ENCODE results near the gene CYB5B. TPM values are rescaled to one million over a fixed set of nuclear protein-coding genes. Genes with fewer than 3 reads are reported as not detected.

CYB5B gene
- polyA plus RNA-seq, 1 of the 3 experiments (the other 2 are of a cell fraction), result 64.4 TPM

DNA sequence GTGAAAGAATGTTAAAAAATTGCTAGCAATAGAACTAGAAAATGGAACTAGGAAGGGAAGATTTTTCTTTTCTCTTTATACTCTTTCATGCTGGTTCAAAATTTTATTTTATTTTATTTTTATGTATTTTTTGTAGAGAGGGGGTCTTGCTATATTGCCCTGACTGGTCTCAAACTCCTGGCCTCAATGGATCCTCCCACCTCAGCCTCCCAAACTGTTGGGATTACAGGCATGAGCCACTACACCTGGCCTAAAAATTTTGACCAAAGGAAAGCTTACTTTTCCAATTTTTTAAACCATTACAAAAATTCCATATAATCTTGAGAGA, 28.6 kb upstream of the CYB5B start (continued):
- TF ChIP-seq, protein P1, sequence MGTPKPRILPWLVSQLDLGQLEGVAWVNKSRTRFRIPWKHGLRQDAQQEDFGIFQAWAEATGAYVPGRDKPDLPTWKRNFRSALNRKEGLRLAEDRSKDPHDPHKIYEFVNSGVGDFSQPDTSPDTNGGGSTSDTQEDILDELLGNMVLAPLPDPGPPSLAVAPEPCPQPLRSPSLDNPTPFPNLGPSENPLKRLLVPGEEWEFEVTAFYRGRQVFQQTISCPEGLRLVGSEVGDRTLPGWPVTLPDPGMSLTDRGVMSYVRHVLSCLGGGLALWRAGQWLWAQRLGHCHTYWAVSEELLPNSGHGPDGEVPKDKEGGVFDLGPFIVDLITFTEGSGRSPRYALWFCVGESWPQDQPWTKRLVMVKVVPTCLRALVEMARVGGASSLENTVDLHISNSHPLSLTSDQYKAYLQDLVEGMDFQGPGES (IDR thresholded peaks at IDR 0.05; ENCODE audit: low read depth, low read length), result no peak
- TF ChIP-seq POLR2AphosphoS5 (IDR thresholded peaks at IDR 0.05; ENCODE audit: low read depth, low read length), result no peak
- TF ChIP-seq FOSL2 (IDR thresholded peaks at IDR 0.05; ENCODE audit: borderline replicate concordance, low read depth), result no peak
- TF ChIP-seq, protein P2, sequence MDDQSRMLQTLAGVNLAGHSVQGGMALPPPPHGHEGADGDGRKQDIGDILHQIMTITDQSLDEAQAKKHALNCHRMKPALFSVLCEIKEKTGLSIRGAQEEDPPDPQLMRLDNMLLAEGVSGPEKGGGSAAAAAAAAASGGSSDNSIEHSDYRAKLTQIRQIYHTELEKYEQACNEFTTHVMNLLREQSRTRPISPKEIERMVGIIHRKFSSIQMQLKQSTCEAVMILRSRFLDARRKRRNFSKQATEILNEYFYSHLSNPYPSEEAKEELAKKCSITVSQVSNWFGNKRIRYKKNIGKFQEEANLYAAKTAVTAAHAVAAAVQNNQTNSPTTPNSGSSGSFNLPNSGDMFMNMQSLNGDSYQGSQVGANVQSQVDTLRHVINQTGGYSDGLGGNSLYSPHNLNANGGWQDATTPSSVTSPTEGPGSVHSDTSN (IDR thresholded peaks at IDR 0.05), result no peak
- no peak for TF ChIP-seq MEF2A (IDR thresholded peaks at IDR 0.05; ENCODE audit: borderline replicate concordance, low read depth)
- no peak for TF ChIP-seq MXI1 (IDR thresholded peaks at IDR 0.05; ENCODE audit: low read depth, low read length)

DNA sequence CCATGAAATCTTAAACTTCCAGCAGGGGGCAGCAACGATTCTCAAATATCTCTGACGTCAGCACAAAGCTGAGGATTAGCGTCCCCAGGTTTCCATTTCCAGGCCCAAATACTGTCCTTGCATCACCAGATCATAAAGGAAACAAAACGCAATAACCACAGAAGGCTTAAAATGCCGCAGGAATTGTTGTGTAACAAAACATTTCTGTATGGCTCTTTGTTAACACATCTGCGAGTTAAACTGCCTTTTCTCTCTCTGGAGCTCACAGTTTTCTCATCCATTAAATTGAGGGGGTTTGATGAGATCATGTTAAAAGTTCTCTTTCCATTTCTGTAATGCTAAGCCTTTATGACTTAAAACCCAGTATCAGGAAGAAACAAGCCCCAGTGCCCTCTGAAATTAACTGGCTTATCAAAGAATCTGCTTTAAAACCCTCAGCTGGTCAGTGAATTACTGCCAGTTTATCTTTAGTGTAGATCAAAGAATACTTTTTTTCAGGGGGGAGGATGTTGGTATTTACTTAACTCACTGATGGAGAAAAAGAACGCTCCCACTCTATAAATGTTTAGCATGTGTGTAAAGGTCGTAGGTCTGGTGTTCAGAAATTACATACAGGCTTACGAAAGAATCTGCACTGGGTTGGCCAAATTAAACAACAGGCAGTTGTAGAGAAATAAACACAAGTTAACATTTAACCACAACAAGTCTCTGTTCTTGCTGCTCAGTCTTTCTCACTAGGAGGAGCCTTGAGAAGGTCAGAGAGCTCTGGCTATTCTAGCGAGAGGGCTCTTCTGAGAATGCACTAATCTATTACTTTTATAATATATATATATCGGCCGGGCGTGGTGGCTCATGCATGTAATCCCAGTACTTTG, 28.0 kb upstream of the CYB5B start:
- ChIA-PET POLR2A (interaction anchor here (1.0 to 1.5 kb wide), 2 partner anchors 10 to 358 kb away, joined by 3 to 5 read pairs; partner anchors contain the start of gene NOB1), CTCF (interaction anchor here (0.6 to 3.3 kb wide), 62 partner anchors 8 to 437 kb away, joined by 3 to 32 read pairs (median 4); partner anchors contain the start of genes CYB5B, NOB1, TERF2 and WWP2)
- peak overlapping the region; percentile 18; the same call in 1 of the 2 replicates for H3K4me2 ChIP-seq
- peak overlapping the region in 1 of 2 experiments; percentile 30; a peak in 1 of 4 replicates for H3K4me3 ChIP-seq (ENCODE audit: low read depth in 2 of 2, low read length in 1 of 2)
- peak overlapping the region; percentile 81 to 84 for H3K27ac ChIP-seq (ENCODE audit: low read depth in 2 of 2, low read length in 1 of 2)
- WGBS (ENCODE audit: low lambda C conversion rate), result 39% methylated on average over 13 of the region's 13 CpGs
- H3K79me2 ChIP-seq (ENCODE audit: insufficient read depth), result no peaks in the 10 kb centered on the region
- no peaks in the 10 kb centered on the region for H4K20me1 ChIP-seq (ENCODE audit: insufficient read depth)
- peak overlapping the region; percentile 58; the same call in 1 of the 2 replicates for H3K9ac ChIP-seq
- no peaks in the 10 kb centered on the region for H3K27me3 ChIP-seq (ENCODE audit: insufficient read depth)
- peaks cover 3 to 23% of the 10 kb centered on the region in 2 experiments for H3K4me1 ChIP-seq (ENCODE audit: control insufficient read depth in 1 of 2, insufficient read depth in 2 of 2, low read depth in 1 of 2, low read length in 1 of 2)
- peak; percentile 81 for TF ChIP-seq RAD21 (IDR thresholded peaks at IDR 0.05; ENCODE audit: low read length)
- TF ChIP-seq SMC3 (IDR thresholded peaks at IDR 0.05; ENCODE audit: low read depth, low read length), result peak; percentile 58
- TF ChIP-seq GATA2 (CRISPR knock-in tag; IDR thresholded peaks at IDR 0.05), result peak; percentile 51
- TF ChIP-seq, protein P3, sequence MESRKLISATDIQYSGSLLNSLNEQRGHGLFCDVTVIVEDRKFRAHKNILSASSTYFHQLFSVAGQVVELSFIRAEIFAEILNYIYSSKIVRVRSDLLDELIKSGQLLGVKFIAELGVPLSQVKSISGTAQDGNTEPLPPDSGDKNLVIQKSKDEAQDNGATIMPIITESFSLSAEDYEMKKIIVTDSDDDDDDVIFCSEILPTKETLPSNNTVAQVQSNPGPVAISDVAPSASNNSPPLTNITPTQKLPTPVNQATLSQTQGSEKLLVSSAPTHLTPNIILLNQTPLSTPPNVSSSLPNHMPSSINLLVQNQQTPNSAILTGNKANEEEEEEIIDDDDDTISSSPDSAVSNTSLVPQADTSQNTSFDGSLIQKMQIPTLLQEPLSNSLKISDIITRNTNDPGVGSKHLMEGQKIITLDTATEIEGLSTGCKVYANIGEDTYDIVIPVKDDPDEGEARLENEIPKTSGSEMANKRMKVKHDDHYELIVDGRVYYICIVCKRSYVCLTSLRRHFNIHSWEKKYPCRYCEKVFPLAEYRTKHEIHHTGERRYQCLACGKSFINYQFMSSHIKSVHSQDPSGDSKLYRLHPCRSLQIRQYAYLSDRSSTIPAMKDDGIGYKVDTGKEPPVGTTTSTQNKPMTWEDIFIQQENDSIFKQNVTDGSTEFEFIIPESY (IDR thresholded peaks at IDR 0.05; ENCODE audit: borderline replicate concordance, low read depth), result no peak
- no peak for TF ChIP-seq CHD2 (IDR thresholded peaks at IDR 0.05; ENCODE audit: low read length, partially characterized antibody)
- TF ChIP-seq, protein P4, sequence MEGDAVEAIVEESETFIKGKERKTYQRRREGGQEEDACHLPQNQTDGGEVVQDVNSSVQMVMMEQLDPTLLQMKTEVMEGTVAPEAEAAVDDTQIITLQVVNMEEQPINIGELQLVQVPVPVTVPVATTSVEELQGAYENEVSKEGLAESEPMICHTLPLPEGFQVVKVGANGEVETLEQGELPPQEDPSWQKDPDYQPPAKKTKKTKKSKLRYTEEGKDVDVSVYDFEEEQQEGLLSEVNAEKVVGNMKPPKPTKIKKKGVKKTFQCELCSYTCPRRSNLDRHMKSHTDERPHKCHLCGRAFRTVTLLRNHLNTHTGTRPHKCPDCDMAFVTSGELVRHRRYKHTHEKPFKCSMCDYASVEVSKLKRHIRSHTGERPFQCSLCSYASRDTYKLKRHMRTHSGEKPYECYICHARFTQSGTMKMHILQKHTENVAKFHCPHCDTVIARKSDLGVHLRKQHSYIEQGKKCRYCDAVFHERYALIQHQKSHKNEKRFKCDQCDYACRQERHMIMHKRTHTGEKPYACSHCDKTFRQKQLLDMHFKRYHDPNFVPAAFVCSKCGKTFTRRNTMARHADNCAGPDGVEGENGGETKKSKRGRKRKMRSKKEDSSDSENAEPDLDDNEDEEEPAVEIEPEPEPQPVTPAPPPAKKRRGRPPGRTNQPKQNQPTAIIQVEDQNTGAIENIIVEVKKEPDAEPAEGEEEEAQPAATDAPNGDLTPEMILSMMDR (IDR thresholded peaks at IDR 0.05), result peak; percentile 76
- TF ChIP-seq MXI1 (IDR thresholded peaks at IDR 0.05; ENCODE audit: low read depth, low read length), result peak; percentile 22; the same call in 1 of the 2 replicates
- peak; percentile 33; the same call in 1 of the 2 replicates for TF ChIP-seq POLR2AphosphoS5 (IDR thresholded peaks at IDR 0.05; ENCODE audit: low read depth, low read length)
- TF ChIP-seq NFIC (IDR thresholded peaks at IDR 0.05; ENCODE audit: borderline replicate concordance), result no peak
- peak; percentile 65; the same call in 1 of the 2 replicates for TF ChIP-seq RFX5 (IDR thresholded peaks at IDR 0.05; ENCODE audit: low read length)
- TF ChIP-seq, protein P1 (IDR thresholded peaks at IDR 0.05; ENCODE audit: low read depth, low read length), result no peak
- peak; percentile 68 for DNase-seq
- no peaks in the 10 kb centered on the region for H3K9me3 ChIP-seq
- H3K9me2 ChIP-seq, result no peaks in the 10 kb centered on the region
- H3K36me3 ChIP-seq (replicated peaks in 1 of 2; ENCODE audit: control insufficient read depth in 1 of 2, insufficient read depth in 2 of 2, low read length in 1 of 2), result no peaks in the 10 kb centered on the region
- H3F3A ChIP-seq (replicated peaks; ENCODE audit: insufficient read depth), result peaks cover 12% of the 10 kb centered on the region
- H2AFZ ChIP-seq (ENCODE audit: low read depth), result peak overlapping the region; percentile 92

All from SK-N-SH (cell line).